Measurements from ENCODE around the gene TTC16. TPM values are rescaled to one million over a fixed set of nuclear protein-coding genes. Genes with fewer than 3 reads are reported as not detected.

The TTC16 gene
- under 0.01 TPM in 1 of 2 replicates, not detected in the other for total RNA-seq

DNA sequence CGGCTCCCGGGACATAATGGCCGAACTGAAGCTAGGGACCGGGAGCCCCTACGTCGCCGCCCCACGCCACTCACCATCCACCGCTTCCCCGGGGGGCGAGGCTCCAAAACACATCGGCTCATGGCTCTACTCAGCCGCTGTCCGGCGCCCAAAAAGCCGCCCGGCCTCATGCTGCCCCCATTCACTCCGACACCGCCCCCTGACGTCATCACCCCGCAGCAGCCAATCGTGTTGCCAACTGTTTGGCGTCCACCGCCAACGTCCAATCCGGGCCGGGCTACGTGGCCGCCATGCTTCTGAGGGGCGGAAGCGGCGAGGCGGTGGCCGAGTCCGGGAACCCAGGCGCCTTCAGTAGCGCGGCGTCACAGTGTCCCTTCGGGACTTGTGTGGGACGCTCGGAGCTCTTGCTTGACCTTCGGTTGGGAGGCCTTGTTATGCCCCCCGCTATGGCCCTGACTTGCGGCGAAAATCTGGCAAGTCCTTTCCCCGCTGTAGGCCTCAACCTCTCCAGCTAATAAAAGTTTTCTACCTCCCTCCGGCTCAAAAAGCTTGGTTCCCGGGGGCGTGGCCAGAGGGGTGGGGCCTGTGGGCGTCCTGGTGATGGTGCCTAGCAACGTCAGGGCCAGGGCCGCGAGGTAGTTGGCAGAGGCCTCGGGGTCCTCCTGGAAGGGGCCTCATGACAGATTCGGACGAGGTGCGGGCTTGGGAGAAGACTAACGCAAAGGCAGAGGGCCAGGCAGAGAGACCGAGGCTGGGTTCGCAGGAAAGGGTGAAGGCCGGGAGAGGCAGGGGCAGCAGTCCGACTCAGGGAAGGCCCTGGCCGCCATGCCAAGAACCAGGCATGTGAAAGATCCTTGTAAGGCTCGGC lies at the start of gene TTC16, which contains the start of gene PTRH1:
TSS of gene TTC16 (plus strand) at position 610 of the 868 bp plus-strand sequence. CDS start at position 677, 67 bp downstream.
TSS of gene PTRH1 (minus strand) at position 194 of the 868 bp plus-strand sequence. CDS start at position 170, 24 bp downstream.

GRCh38 chr9:127706836-127707241 lies 9.0 kb upstream of the TTC16 start, which contains the start of gene CFAP157:
TSS of gene CFAP157 (plus strand) at chr9:127706988. CDS start at chr9:127707032, 44 bp downstream.

DNA sequence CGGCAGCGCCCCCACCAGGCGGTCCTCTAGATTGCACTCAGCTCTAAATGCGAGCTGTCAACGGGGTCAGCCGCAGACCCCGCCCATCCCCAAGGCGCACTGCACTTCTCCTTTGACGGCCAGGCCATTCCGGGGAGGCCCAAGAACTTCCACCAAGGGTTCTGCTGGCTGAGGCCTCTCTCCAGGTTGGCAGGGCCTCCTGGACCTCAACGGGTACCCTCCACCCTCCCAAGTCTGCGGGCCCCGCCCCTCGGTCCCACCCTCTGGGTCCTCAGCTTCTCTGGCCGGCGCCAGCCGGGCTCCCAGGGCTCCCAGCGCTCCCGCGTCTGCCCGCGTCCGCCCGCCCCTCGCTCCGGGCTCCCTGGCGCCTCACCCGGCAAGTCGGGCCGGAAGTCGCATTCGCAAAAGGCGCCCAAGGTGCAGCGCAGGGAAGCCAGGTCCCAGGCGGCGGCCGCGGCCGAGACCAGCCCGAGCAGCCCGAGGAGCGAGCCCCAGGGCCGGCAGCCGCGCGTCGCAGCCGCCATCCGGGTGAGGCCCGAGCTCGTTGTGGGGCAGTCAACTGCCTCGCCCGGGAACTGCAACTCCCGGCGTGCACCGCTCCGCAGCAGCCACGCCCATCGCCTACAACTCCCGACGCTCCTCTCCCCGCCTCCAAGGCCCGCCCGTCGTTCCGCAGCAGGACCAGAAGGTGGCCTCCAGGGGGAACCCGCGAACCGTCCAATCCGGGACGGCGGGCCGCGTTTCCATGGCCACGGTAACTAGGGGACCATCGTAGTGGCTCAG lies 19.1 kb downstream of the TTC16 start, which contains the start of gene TOR2A:
TSS of gene TOR2A (minus strand) at position 548 of the 783 bp plus-strand sequence. CDS start at position 524, 24 bp downstream.

DNA sequence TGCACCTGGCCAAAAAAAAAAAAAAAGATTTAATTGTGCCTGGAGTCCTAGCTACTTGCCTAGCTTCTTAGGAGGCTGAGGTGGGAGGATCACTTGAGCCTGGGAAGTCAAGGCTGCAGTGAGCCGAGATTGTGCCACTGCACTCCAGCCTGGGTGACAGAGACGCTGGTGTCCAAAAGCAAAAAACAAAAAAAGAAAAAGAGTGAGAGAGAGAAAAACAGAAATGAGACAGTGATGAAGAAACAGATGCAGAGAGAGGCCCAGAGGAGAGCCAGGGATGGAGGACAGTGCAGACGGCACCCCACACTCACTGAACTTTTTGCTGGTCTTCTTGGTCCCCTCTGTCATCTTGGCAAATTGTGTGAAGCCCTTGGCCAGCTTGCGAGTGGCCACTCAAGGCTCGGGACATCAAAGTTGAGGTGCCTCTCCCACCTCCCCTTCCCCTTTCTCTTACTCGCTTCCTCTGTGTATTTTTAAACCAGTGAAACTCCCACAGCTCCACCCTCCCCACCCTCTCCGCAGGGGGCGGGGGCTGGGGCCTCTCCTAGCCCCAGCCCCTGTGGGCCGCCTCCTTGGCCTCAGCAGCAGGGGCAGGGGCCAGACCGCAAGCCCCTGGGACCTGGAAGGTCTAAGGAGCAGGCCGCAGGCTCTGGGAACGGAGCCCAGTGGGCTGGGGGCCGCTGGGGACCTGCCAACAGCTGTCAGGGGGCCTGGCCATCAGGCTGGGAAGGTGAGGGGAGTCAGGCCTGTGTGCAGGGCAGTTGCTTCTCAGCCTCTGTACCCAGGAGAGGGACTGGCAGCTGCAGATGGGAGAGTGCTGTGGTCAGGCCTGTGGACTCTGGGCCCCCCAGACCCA lies 62.6 kb downstream of the TTC16 start, which contains the start of gene SH2D3C:
TSS of gene SH2D3C (minus strand) at position 387 of the 856 bp plus-strand sequence. CDS start at position 348, 39 bp downstream.

Other genes starting within 250 kb of the TTC16 start
- 20.9 and 35.1 TPM in 2 replicates for gene STXBP1, start 103.8 kb upstream of the TTC16 start, total RNA-seq
- gene CFAP157, start 9.1 kb upstream of the TTC16 start, total RNA-seq = 0.13 TPM in 1 of 2 replicates, not detected in the other
- gene PTRH1, start 416 bp upstream of the TTC16 start, total RNA-seq = 11.0 and 11.1 TPM in 2 replicates
- gene TOR2A, start 19.2 kb downstream of the TTC16 start, total RNA-seq = 2.5 and 2.9 TPM in 2 replicates
- 0.32 and 0.52 TPM in 2 replicates for gene SH2D3C, start 62.6 kb downstream of the TTC16 start, total RNA-seq
- 53.3 and 63.9 TPM in 2 replicates for gene CDK9, start 70.0 kb downstream of the TTC16 start, total RNA-seq
- gene FPGS, start 86.8 kb downstream of the TTC16 start, total RNA-seq = 52.8 and 98.8 TPM in 2 replicates
- gene ENG, start 138.6 kb downstream of the TTC16 start, total RNA-seq = 52.6 and 61.7 TPM in 2 replicates
- gene AK1, start 161.6 kb downstream of the TTC16 start, total RNA-seq = 152 and 156 TPM in 2 replicates
- 81.9 and 89.9 TPM in 2 replicates for gene ST6GALNAC6, start 183.5 kb downstream of the TTC16 start, total RNA-seq
- gene ST6GALNAC4, start 201.0 kb downstream of the TTC16 start, total RNA-seq = 46.0 and 52.7 TPM in 2 replicates
- 3.8 and 3.9 TPM in 2 replicates for gene PIP5KL1, start 214.7 kb downstream of the TTC16 start, total RNA-seq
- 11.3 and 11.4 TPM in 2 replicates for gene DPM2, start 221.8 kb downstream of the TTC16 start, total RNA-seq

Data from articular chondrocyte of knee joint (primary cell).